ENCODE results near the gene ALDH4A1. TPM values are rescaled to one million over a fixed set of nuclear protein-coding genes. Genes with fewer than 3 reads are reported as not detected.

The ALDH4A1 gene
- total RNA-seq, 2 experiments from 2014 or later: 4.4 to 5.8 TPM

DNA sequence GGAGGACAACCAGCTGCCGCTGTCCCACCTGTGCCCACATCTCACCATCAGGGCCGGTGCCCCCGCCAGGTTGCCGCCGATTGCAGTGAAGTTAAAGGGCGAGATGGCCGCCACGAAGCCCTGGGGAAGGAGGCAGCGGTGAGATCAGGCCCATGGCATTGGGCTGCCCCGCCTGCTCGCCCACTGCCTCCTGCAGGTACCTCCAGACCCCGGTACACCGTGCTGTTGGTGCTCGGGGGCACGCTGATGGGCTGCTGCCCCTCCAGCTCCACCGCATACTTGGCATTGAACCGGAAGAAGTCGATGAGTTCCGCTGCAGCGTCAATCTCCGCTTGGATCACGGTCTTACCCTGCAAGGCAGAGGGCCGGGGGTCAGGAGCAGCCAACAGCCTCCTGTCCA is 19.3 kb downstream of the ALDH4A1 start:
- ATAC-seq (no peak), DNase-seq (no peak)
- no peaks in the 10 kb centered on the region for H3K4me1 Mint-ChIP-seq
- no peaks in the 10 kb centered on the region for H3K36me3 Mint-ChIP-seq (ENCODE audit: low read depth)
- no peak overlapping the region for H3K4me3 Mint-ChIP-seq
- H3K27me3 Mint-ChIP-seq: no peaks in the 10 kb centered on the region
- ChIA-PET CTCF (interaction anchor here (0.6 to 2.4 kb wide), 8 partner anchors 8 to 993 kb away, joined by 3 to 16 read pairs (median 3); no protein-coding TSS in a partner anchor), POLR2A (no interaction called here)
- intact Hi-C loops (cut with DNase I, micrococcal nuclease): no loop called here
- H3K9me3 Mint-ChIP-seq (ENCODE audit: low read depth): no peaks in the 10 kb centered on the region
- H3K27ac Mint-ChIP-seq: no peak overlapping the region

GRCh38 chr1:18882486-18882885 is 19.9 kb downstream of the ALDH4A1 start:
- DNase-seq (no peak), ATAC-seq (no peak)
- no peak overlapping the region for H3K4me3 Mint-ChIP-seq
- H3K4me1 Mint-ChIP-seq: no peaks in the 10 kb centered on the region
- ChIA-PET POLR2A (no interaction called here), CTCF (interaction anchor here (0.6 kb wide), 1 partner anchor 994 kb away, joined by 3 read pairs; no protein-coding TSS in a partner anchor)
- no peaks in the 10 kb centered on the region for H3K9me3 Mint-ChIP-seq (ENCODE audit: low read depth)
- H3K27ac Mint-ChIP-seq: no peak overlapping the region
- H3K27me3 Mint-ChIP-seq: no peaks in the 10 kb centered on the region
- H3K36me3 Mint-ChIP-seq (ENCODE audit: low read depth): no peaks in the 10 kb centered on the region
- intact Hi-C loops (cut with DNase I, micrococcal nuclease): no loop called here

DNA sequence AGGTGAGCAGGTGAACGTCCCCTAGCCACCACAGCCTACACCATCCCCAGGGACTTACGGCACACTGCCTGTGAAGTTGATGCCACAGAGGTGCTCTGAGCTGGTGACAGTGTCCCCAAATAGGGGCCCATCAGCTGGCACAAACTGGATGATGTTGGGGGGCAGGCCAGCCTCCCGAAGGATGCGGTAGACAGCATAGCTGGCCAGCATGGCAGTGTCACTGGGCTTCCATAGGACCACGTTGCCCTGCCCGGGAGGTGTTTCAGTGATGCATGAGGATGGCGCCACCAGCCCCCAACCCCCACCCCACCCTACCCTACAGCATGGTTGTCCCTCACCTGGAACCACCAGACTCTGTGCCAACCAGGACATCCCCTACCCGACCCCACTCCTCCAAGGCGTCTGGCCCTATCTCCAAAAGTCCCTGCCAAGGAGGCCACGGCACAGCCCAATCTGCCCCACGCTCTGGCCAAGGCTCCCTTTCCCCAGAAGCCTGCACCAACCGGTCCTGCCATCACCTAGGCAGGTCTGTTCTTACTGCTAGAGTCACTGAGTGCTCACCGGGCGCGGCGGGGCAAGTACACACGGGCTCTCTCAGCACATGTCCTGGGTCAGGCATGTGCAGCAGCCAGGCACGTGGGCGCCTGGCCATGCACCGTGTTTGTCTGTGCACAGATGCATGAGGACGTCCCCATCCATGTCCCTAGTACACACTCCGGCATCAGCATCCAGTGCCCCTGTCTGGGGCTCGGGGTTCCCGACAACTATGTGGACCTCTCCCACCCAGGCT is 20.5 kb downstream of the ALDH4A1 start:
- DNase-seq: no peak
- CTCF ChIA-PET: no interaction called here
- intact Hi-C loops (cut with DNase I, micrococcal nuclease): no loop called here
- Mint-ChIP-seq H3K9me3 (ENCODE audit: low read depth) (no peaks in the 10 kb centered on the region), H3K36me3 (ENCODE audit: low read depth) (no peaks in the 10 kb centered on the region), H3K27ac (no peak overlapping the region), H3K4me3 (no peak overlapping the region), H3K27me3 (no peaks in the 10 kb centered on the region), H3K4me1 (no peaks in the 10 kb centered on the region)
- POLR2A ChIA-PET: no interaction called here
- no peak for ATAC-seq

GRCh38 chr1:18881164-18881563 is 21.2 kb downstream of the ALDH4A1 start:
- Mint-ChIP-seq H3K27me3 (no peaks in the 10 kb centered on the region), H3K27ac (no peak overlapping the region), H3K4me1 (no peaks in the 10 kb centered on the region), H3K9me3 (ENCODE audit: low read depth) (no peaks in the 10 kb centered on the region), H3K4me3 (no peak overlapping the region), H3K36me3 (ENCODE audit: low read depth) (no peaks in the 10 kb centered on the region)
- CTCF ChIA-PET: interaction anchor here (0.5 kb wide), 1 partner anchor 196 kb away, joined by 3 read pairs; no protein-coding TSS in a partner anchor
- POLR2A ChIA-PET: interaction anchor here (0.6 kb wide), 1 partner anchor 16 kb away, joined by 3 read pairs; no protein-coding TSS in a partner anchor
- ATAC-seq (no peak), DNase-seq (no peak)
- intact Hi-C loops (cut with DNase I, micrococcal nuclease): no loop called here

GRCh38 chr1:18880585-18880984 is 21.8 kb downstream of the ALDH4A1 start:
- Mint-ChIP-seq H3K27ac (no peak overlapping the region), H3K9me3 (ENCODE audit: low read depth) (no peaks in the 10 kb centered on the region), H3K27me3 (no peaks in the 10 kb centered on the region), H3K36me3 (ENCODE audit: low read depth) (no peaks in the 10 kb centered on the region), H3K4me1 (no peaks in the 10 kb centered on the region), H3K4me3 (no peak overlapping the region)
- intact Hi-C loops (cut with DNase I, micrococcal nuclease): no loop called here
- ChIA-PET CTCF (no interaction called here), POLR2A (interaction anchor here (0.6 kb wide), 1 partner anchor 17 kb away, joined by 3 read pairs; no protein-coding TSS in a partner anchor)
- DNase-seq: no peak
- no peak for ATAC-seq

GRCh38 chr1:18879791-18880309 is 22.5 kb downstream of the ALDH4A1 start:
- no peak overlapping the region for H3K4me3 Mint-ChIP-seq
- no peaks in the 10 kb centered on the region for H3K9me3 Mint-ChIP-seq (ENCODE audit: low read depth)
- ATAC-seq: no peak
- no peaks in the 10 kb centered on the region for H3K4me1 Mint-ChIP-seq
- POLR2A ChIA-PET: interaction anchor here (0.6 kb wide), 1 partner anchor 310 kb away, joined by 3 read pairs; no protein-coding TSS in a partner anchor
- intact Hi-C loops (cut with DNase I, micrococcal nuclease): loop anchor here in 1 of 2 experiments (5.0 kb wide), 1 partner anchor 283 kb away; no protein-coding TSS in a partner anchor
- H3K36me3 Mint-ChIP-seq (ENCODE audit: low read depth): no peaks in the 10 kb centered on the region
- no peak overlapping the region for H3K27ac Mint-ChIP-seq
- no peak for DNase-seq
- CTCF ChIA-PET: interaction anchor here (0.7 kb wide), 2 partner anchors 153 to 1083 kb away, joined by 3 read pairs; no protein-coding TSS in a partner anchor
- H3K27me3 Mint-ChIP-seq: no peaks in the 10 kb centered on the region

- intact Hi-C loops (cut with DNase I, micrococcal nuclease): loop anchor here in 1 of 2 experiments (5.0 kb wide), 1 partner anchor 282 kb away; no protein-coding TSS in a partner anchor
- no peaks in the 10 kb centered on the region for H3K36me3 Mint-ChIP-seq (ENCODE audit: low read depth)
- no peak overlapping the region for H3K4me3 Mint-ChIP-seq
- no peaks in the 10 kb centered on the region for H3K27me3 Mint-ChIP-seq
- no peaks in the 10 kb centered on the region for H3K9me3 Mint-ChIP-seq (ENCODE audit: low read depth)
- CTCF ChIA-PET: interaction anchor here (0.7 kb wide), 2 partner anchors 153 to 1083 kb away, joined by 3 read pairs; no protein-coding TSS in a partner anchor
- no peaks in the 10 kb centered on the region for H3K4me1 Mint-ChIP-seq
- no peak overlapping the region for H3K27ac Mint-ChIP-seq
- no peak for ATAC-seq
- POLR2A ChIA-PET: interaction anchor here (0.6 kb wide), 1 partner anchor 310 kb away, joined by 3 read pairs; no protein-coding TSS in a partner anchor
- DNase-seq: no peak
Measured at GRCh38 chr1:18879215-18879790, 23.1 kb downstream of the ALDH4A1 start.

DNA sequence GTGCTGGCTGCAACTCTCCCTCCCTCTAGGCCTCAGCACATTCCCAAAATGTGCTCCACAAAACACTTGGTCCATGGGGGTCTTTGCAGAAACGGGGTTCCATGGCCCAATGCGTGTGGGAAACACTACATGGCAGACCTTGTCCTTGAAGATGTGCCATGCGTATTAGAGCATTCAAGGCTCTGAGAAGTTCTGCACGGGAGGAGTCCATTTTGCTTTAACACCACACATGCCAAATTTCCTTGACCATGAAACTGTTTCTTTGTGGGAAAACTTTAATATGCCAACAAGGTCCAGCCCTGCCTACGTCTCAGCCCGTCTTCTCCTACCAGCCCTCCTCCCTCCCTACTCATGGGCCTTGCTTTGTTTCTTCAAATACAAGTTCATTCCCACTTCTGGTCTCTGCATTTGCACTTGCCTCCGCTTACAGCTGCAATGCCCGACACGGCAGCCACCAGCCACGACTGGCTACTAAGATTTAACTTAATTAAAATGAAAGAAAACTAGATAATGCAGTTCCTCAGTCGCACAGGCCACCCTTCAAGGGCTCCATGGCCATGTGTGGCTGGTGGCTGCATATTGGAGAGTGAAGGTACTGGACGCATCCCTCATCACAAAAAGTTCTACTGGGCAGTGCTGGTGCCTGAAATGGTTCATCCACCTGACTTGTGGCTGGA is 23.7 kb downstream of the ALDH4A1 start:
- Mint-ChIP-seq H3K27me3 (no peaks in the 10 kb centered on the region), H3K9me3 (ENCODE audit: low read depth) (no peaks in the 10 kb centered on the region), H3K4me1 (no peaks in the 10 kb centered on the region), H3K27ac (no peak overlapping the region), H3K36me3 (ENCODE audit: low read depth) (no peaks in the 10 kb centered on the region), H3K4me3 (no peak overlapping the region)
- intact Hi-C loops (cut with DNase I, micrococcal nuclease): loop anchor here in 1 of 2 experiments (5.0 kb wide), 1 partner anchor 281 kb away; no protein-coding TSS in a partner anchor
- ChIA-PET POLR2A (no interaction called here), CTCF (no interaction called here)
- DNase-seq: no peak
- no peak for ATAC-seq

- intact Hi-C loops (cut with DNase I, micrococcal nuclease): loop anchor here in 1 of 2 experiments (5.0 kb wide), 1 partner anchor 280 kb away; no protein-coding TSS in a partner anchor
- Mint-ChIP-seq H3K9me3 (ENCODE audit: low read depth) (no peaks in the 10 kb centered on the region), H3K36me3 (ENCODE audit: low read depth) (no peaks in the 10 kb centered on the region), H3K4me1 (no peaks in the 10 kb centered on the region), H3K4me3 (no peak overlapping the region), H3K27ac (no peak overlapping the region), H3K27me3 (no peaks in the 10 kb centered on the region)
- DNase-seq (no peak), ATAC-seq (no peak)
- POLR2A ChIA-PET: no interaction called here
- CTCF ChIA-PET: no interaction called here
Measured at GRCh38 chr1:18877282-18877681, 25.1 kb downstream of the ALDH4A1 start.

GRCh38 chr1:18876210-18876609 is 26.1 kb downstream of the ALDH4A1 start:
- no peak for ATAC-seq
- no peaks in the 10 kb centered on the region for H3K4me1 Mint-ChIP-seq
- DNase-seq: no peak
- H3K36me3 Mint-ChIP-seq (ENCODE audit: low read depth): no peaks in the 10 kb centered on the region
- H3K27me3 Mint-ChIP-seq: no peaks in the 10 kb centered on the region
- no peaks in the 10 kb centered on the region for H3K9me3 Mint-ChIP-seq (ENCODE audit: low read depth)
- H3K27ac Mint-ChIP-seq: no peak overlapping the region
- no peak overlapping the region for H3K4me3 Mint-ChIP-seq
- intact Hi-C loops (cut with DNase I, micrococcal nuclease): loop anchor here in 1 of 2 experiments (5.0 kb wide), 1 partner anchor 279 kb away; no protein-coding TSS in a partner anchor
- POLR2A ChIA-PET: no interaction called here
- CTCF ChIA-PET: interaction anchor here (0.6 to 2.4 kb wide), 8 partner anchors 8 to 278 kb away, joined by 3 to 16 read pairs (median 4); no protein-coding TSS in a partner anchor

DNA sequence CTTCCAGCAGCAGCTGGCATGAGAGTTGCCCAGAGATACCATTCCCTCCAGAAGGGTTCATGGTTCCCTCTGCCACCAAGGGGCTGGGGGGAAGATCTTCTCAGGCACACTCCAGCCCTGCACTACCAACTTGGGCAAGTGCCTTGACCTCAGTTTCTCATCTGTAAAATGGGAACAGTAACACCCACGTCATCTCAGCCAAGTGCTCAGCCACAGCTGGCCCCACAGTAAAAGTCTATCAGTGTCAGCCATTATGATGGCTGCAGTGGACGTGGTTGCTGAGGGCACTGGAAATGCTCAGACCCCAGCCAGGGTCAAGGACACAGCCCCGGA is 26.6 kb downstream of the ALDH4A1 start:
- H3K4me3 Mint-ChIP-seq: no peak overlapping the region
- no peaks in the 10 kb centered on the region for H3K4me1 Mint-ChIP-seq
- DNase-seq: no peak
- ChIA-PET POLR2A (interaction anchor here (0.7 kb wide), 1 partner anchor 563 kb away, joined by 3 read pairs; no protein-coding TSS in a partner anchor), CTCF (interaction anchor here (0.6 to 2.5 kb wide), 14 partner anchors 8 to 555 kb away, joined by 3 to 16 read pairs (median 3); no protein-coding TSS in a partner anchor)
- no peaks in the 10 kb centered on the region for H3K27me3 Mint-ChIP-seq
- no peaks in the 10 kb centered on the region for H3K9me3 Mint-ChIP-seq (ENCODE audit: low read depth)
- H3K36me3 Mint-ChIP-seq (ENCODE audit: low read depth): no peaks in the 10 kb centered on the region
- intact Hi-C loops (cut with DNase I, micrococcal nuclease): loop anchor here (1.0 to 5.0 kb wide), 2 partner anchors 278 kb away; no protein-coding TSS in a partner anchor
- ATAC-seq: no peak
- H3K27ac Mint-ChIP-seq: no peak overlapping the region
